K562 (cell line): ENCODE data around the gene RARRES2. TPM values are rescaled to one million over a fixed set of nuclear protein-coding genes. Genes with fewer than 3 reads are reported as not detected.
"Not testable (repeated sequence)": the region's sequence is repeated elsewhere in the genome, so short reads cannot be mapped to it uniquely, and the experiment has no call there.

Experiments used
- ATAC-seq: fragments of 200-7000 bp; cut with Tn5 transposase; 3 replicates; pipeline ENCODE4 v1.9.1; 2020; ENCODE audit warnings: moderate library complexity
- BruUV-seq: library from RNA; stranded (reverse); fragments of 400-500 nt; replicated peaks from 2 replicates; lab custom pipeline; 2021; lab: Mats Ljungman, UMichigan
- CTCF ChIA-PET: fragments of 300-600 bp; formaldehyde crosslinking; extraction: SDS; loops from one replicate; lab custom pipeline; 2021; ENCODE audit warnings: low intra/inter-chr PET ratio; lab: Yijun Ruan, JAX
- POLR2A ChIA-PET: fragments of 300-600, 350-650 bp; sonication (Branson Sonifier 250); formaldehyde crosslinking; extraction: SDS; loops from one replicate; lab custom pipeline; 2021; ENCODE audit warnings: antibody characterized with exemption, inconsistent platforms; lab: Yijun Ruan, JAX
- DNase-seq, 4 experiments: peaks; one replicate each; pipeline versions ENCODE4 v3.0.0 to v3.0.0-alpha.2; 2011 to 2018; ENCODE audit warnings: low spot score in 3 of 4, mixed read lengths in 3 of 4; ENCODE audit errors: extremely low read depth in 1 of 4
- FAIRE-seq: peaks from 2 replicates; lab custom pipeline; 2011; peaks lifted over from hg19 to GRCh38; lab: Jason Lieb, UNC
- H2AFZ ChIP-seq: 2 replicates; pipeline ENCODE4 v1.6.0; 2011; ENCODE audit warnings: low read depth, low read length, control low read depth, inconsistent platforms
- H3K27ac ChIP-seq: fragments of 200-600 bp; 3 replicates; pipeline ENCODE4 v1.8.0; 2011; ENCODE audit warnings: low read depth, mild to moderate bottlenecking, control low read depth, inconsistent platforms, low read length, moderate library complexity, mixed read lengths; ENCODE audit errors: extremely low read depth
- H3K27me3 ChIP-seq, 2 experiments: fragments of 300-600 bp in 1 of 2; 2 replicates in 1 of 2; 3 replicates in 1 of 2; pipeline versions ENCODE4 v1.6.0 to v1.8.0; 2011; ENCODE audit warnings: inconsistent platforms in 2 of 2, low read length in 2 of 2, mild to moderate bottlenecking in 1 of 2, mixed read lengths in 1 of 2, moderate library complexity in 1 of 2; ENCODE audit not compliant: control insufficient read depth in 2 of 2, insufficient read depth in 2 of 2
- H3K36me3 ChIP-seq: fragments of 300-600 bp; 3 replicates; pipeline ENCODE4 v1.8.0; 2011; ENCODE audit warnings: mild to moderate bottlenecking, low read length, inconsistent platforms; ENCODE audit not compliant: control insufficient read depth, insufficient read depth
- H3K4me1 ChIP-seq, 2 experiments: fragments of 200-600 bp in 1 of 2; replicated peaks in 1 of 2; 2 replicates in 1 of 2; 3 replicates in 1 of 2; pipeline versions ENCODE4 v1.5.1 to v1.8.0; 2011; ENCODE audit warnings: inconsistent platforms in 2 of 2, low read length in 2 of 2, mild to moderate bottlenecking in 1 of 2, mixed read lengths in 1 of 2, moderate library complexity in 1 of 2; ENCODE audit not compliant: control insufficient read depth in 2 of 2, insufficient read depth in 2 of 2
- H3K4me2 ChIP-seq: 2 replicates; pipeline ENCODE4 v1.6.1; 2011; ENCODE audit warnings: low read length, control low read depth, inconsistent platforms, mixed read lengths; ENCODE audit not compliant: insufficient read depth
- H3K4me3 ChIP-seq: fragments of 200-600 bp; sonication (generic), shearing (Covaris generic); 2 replicates; pipeline ENCODE4 v1.5.1; 2016; ENCODE audit warnings: control low read depth, inconsistent platforms
- H3K79me2 ChIP-seq: fragments of 200-600 bp; 3 replicates; pipeline ENCODE4 v1.8.0; 2011; ENCODE audit warnings: low read length, inconsistent platforms; ENCODE audit not compliant: control insufficient read depth, insufficient read depth
- H3K9ac ChIP-seq, 2 experiments: 2 replicates each; pipeline versions ENCODE4 v1.6.0 to v1.6.1; 2011; ENCODE audit warnings: low read depth in 2 of 2, low read length in 2 of 2, control low read depth in 1 of 2, inconsistent platforms in 1 of 2, mild to moderate bottlenecking in 1 of 2, mixed read lengths in 1 of 2; ENCODE audit not compliant: insufficient read depth in 1 of 2
- H3K9me1 ChIP-seq: one replicate; pipeline ENCODE4 v1.6.0; 2011; ENCODE audit warnings: inconsistent platforms, mild to moderate bottlenecking, low read length, moderate library complexity; ENCODE audit not compliant: control insufficient read depth, insufficient read depth
- H3K9me3 ChIP-seq: replicated peaks from 2 replicates; pipeline ENCODE4 v1.5.1; 2011; ENCODE audit warnings: low read depth, low read length, inconsistent platforms; ENCODE audit not compliant: control insufficient read depth, insufficient read depth
- H4K20me1 ChIP-seq: replicated peaks from 2 replicates; pipeline ENCODE4 v1.6.1; 2011; ENCODE audit warnings: low read length, inconsistent platforms, mixed read lengths; ENCODE audit not compliant: control insufficient read depth, insufficient read depth
- ARNT ChIP-seq, 2 experiments: fragments of 450-650 bp; IDR thresholded peaks; 2 replicates each; pipeline ENCODE4 v1.6.1; 2016; ENCODE audit warnings: mild to moderate bottlenecking in 1 of 2
- ATF1 ChIP-seq, 2 experiments: fragments of 450-650 bp in 1 of 2; IDR thresholded peaks; 2 replicates each; pipeline ENCODE4 v1.6.1; 2016; ENCODE audit warnings: missing compliant biosample characterization in 1 of 2, missing genetic modification characterization in 1 of 2
- EGR1 ChIP-seq: fragments of 450-650 bp; conservative IDR thresholded peaks from 2 replicates; pipeline ENCODE4 v1.6.1; 2017; ENCODE audit warnings: mild to moderate bottlenecking
- HDAC2 ChIP-seq: fragments of 450-650 bp; IDR thresholded peaks from 2 replicates; pipeline ENCODE4 v1.6.1; 2016; ENCODE audit warnings: mild to moderate bottlenecking
- HDGF ChIP-seq: fragments of 450-650 bp; IDR thresholded peaks from 2 replicates; pipeline ENCODE4 v1.6.1; 2016
- MYC ChIP-seq, 2 experiments: fragments of 250-450 bp in 1 of 2; sonication (Bioruptor Pico) in 1 of 2; IDR thresholded peaks; 2 replicates each; pipeline versions ENCODE4 v1.5.1 to v1.6.1; 2012 to 2021; ENCODE audit warnings: low read depth in 2 of 2, borderline replicate concordance in 1 of 2, improper control_type of control experiment in 1 of 2, low read length in 1 of 2, mild to moderate bottlenecking in 1 of 2, moderate library complexity in 1 of 2
- SMAD4 ChIP-seq: fragments of 250-450 bp; sonication (Bioruptor Pico); conservative IDR thresholded peaks from 2 replicates; pipeline ENCODE4 v1.8.0; 2021; ENCODE audit warnings: inconsistent platforms, mild to moderate bottlenecking, moderate library complexity
- WGBS: fragments of 100-300 bp; shearing (Covaris generic); methylation state at CpG from one replicate; pipeline ENCODE4 v1.1.6; 2016; ENCODE audit warnings: low coverage, mixed read lengths; ENCODE audit not compliant: insufficient coverage; ENCODE audit errors: missing lambda C conversion rate; 5-methylcytosine and 5-hydroxymethylcytosine counted together
- in situ Hi-C: fragments of 300-500 bp; cut with MboI; formaldehyde crosslinking; loops from 4 replicates; pipeline ENCODE4 v1.15.0; 2018; ENCODE audit warnings: inconsistent platforms, mixed read lengths
- intact Hi-C: fragments of 100-400 bp; cut with micrococcal nuclease; formaldehyde crosslinking; loops from 2 replicates; pipeline ENCODE4 v1.14.2; 2022
- polyA plus RNA-seq, 8 experiments: library from polyadenylated mRNA; depleted of rRNA in 4 of 8; stranded (reverse) in 5 of 8; unstranded in 3 of 8; fragments of >200 nt; fragmentation: Nextera tagmentation in 2 of 8; fragmentation: Illumina TruSeq in 1 of 8; extraction: Ambion mirVana in 2 of 8; extraction: Trizol in 1 of 8; gene quantifications; 2 replicates each; pipeline versions ENCODE4 v1.2.1 to v1.2.3, GENCODE V29; 2011 to 2014; ENCODE audit warnings: inconsistent platforms in 1 of 8, missing spikeins in 1 of 8
- total RNA-seq, 7 experiments: library from RNA; depleted of rRNA in 6 of 7; stranded (reverse); fragments of >200 nt in 6 of 7; fragmentation: Illumina TruSeq in 2 of 7; extraction: Trizol in 2 of 7; gene quantifications; 2 replicates each; pipeline versions ENCODE4 v1.2.1 to v1.2.3, GENCODE V29; 2011 to 2021; ENCODE audit warnings: low replicate concordance in 1 of 7
- TF ChIP-seq, protein P1 (sequence below): fragments of 450-650 bp; formaldehyde crosslinking; IDR thresholded peaks from 2 replicates; pipeline ENCODE4 v1.4.0; 2022; ENCODE audit warnings: missing genetic modification characterization
- TF ChIP-seq, protein P2 (sequence below), 2 experiments: IDR thresholded peaks; 2 replicates each; pipeline ENCODE4 v1.6.1; 2011; ENCODE audit warnings: borderline replicate concordance in 1 of 2, control low read depth in 1 of 2, low read depth in 1 of 2, low read length in 1 of 2, mild to moderate bottlenecking in 1 of 2, mixed read lengths in 1 of 2, moderate library complexity in 1 of 2; ENCODE audit not compliant: insufficient read depth in 1 of 2, insufficient read length in 1 of 2, poor library complexity in 1 of 2, severe bottlenecking in 1 of 2; ENCODE audit errors: extremely low read depth in 1 of 2
- TF ChIP-seq, protein P3 (sequence below): fragments of 450-650 bp; IDR thresholded peaks from 2 replicates; pipeline ENCODE4 v1.6.1; 2017; ENCODE audit warnings: antibody characterized with exemption, mild to moderate bottlenecking
- TF ChIP-seq, protein P4 (sequence below), 2 experiments: fragments of 450-650 bp; conservative IDR thresholded peaks; 2 replicates each; pipeline ENCODE4 v1.6.1; 2017; ENCODE audit warnings: mild to moderate bottlenecking in 2 of 2, moderate library complexity in 2 of 2

Gene RARRES2
- total and polyA plus RNA-seq, 9 of the 15 experiments (the other 6 are each of a cell fraction or from before 2014, with no cell fraction given): 0.11 to 1.7 (median 0.23) TPM; not detected in 6

DNA sequence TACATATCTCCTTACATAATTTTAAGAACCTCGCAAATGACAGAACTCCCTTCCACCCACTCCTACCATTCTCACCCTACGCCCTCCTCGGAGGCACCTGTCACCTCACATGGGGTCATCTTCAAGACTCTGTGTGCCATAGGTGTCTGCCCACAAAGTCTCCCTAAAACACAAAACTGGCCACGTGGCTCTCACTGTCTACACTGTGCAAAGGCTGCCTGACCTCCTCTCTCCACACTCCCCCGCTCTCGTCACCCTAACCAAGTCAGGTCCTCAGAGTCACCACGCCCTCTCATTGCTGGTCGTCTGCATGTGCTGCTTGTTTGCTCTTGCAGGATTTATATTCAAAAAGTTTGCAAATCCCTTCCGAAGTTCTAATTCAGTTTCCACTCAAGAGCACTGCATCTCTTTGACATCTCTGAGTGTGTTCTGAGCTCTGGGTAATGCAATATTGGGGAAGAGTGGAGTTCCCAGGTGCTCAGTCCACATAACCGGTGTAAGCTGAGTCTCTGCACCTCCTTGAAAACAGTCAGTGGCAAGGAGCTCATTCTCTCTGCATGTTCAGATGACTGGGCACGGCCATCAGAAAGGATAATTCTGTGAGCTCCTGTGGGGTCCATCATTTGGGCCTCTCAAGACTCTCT, 36.0 kb downstream of the RARRES2 start:
- POLR2A ChIA-PET: interaction anchor here (1.0 kb wide), 1 partner anchor 13 kb away, joined by 4 read pairs; no protein-coding TSS in a partner anchor
- peak overlapping the region; percentile 79 for H2AFZ ChIP-seq
- FAIRE-seq: peak; percentile 62
- peak; percentile 81 for TF ChIP-seq SMAD4 (CRISPR knock-in tag)
- TF ChIP-seq MYC (IDR thresholded peaks at IDR 0.05; ENCODE audit: low read depth, low read length): peak; percentile 63; the same call in 1 of the 2 replicates
- not testable (repeated sequence) for TF ChIP-seq MYC (CRISPR knock-in tag; IDR thresholded peaks at IDR 0.05; ENCODE audit: borderline replicate concordance, low read depth); ATF1 (CRISPR knock-in tag; IDR thresholded peaks at IDR 0.05)
- TF ChIP-seq, protein P1, sequence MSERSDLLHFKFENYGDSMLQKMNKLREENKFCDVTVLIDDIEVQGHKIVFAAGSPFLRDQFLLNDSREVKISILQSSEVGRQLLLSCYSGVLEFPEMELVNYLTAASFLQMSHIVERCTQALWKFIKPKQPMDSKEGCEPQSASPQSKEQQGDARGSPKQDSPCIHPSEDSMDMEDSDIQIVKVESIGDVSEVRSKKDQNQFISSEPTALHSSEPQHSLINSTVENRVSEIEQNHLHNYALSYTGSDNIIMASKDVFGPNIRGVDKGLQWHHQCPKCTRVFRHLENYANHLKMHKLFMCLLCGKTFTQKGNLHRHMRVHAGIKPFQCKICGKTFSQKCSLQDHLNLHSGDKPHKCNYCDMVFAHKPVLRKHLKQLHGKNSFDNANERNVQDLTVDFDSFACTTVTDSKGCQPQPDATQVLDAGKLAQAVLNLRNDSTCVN: peak; percentile 68; the same call in 1 of the 2 replicates
- TF ChIP-seq EGR1: 0 out of 2 replicates have a peak, but pooled peaks have one; percentile 43
- TF ChIP-seq, protein P2, sequence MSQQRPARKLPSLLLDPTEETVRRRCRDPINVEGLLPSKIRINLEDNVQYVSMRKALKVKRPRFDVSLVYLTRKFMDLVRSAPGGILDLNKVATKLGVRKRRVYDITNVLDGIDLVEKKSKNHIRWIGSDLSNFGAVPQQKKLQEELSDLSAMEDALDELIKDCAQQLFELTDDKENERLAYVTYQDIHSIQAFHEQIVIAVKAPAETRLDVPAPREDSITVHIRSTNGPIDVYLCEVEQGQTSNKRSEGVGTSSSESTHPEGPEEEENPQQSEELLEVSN (IDR thresholded peaks at IDR 0.05; ENCODE audit: borderline replicate concordance in 1 of 2, extremely low read depth in 1 of 2, insufficient read depth in 1 of 2, insufficient read length in 1 of 2, low read depth in 1 of 2, low read length in 1 of 2, poor library complexity in 1 of 2, severe bottlenecking in 1 of 2): peak in 1 of 2 experiments; percentile 44
- peak; percentile 49; the same call in 1 of the 2 replicates for TF ChIP-seq HDAC2
- TF ChIP-seq ARNT (IDR thresholded peaks at IDR 0.05): 0 out of 4 replicates have a peak, but pooled peaks of 1 of the 2 experiments have one; percentile 37
- TF ChIP-seq ATF1 (tag; IDR thresholded peaks at IDR 0.05): 0 out of 2 replicates have a peak, but pooled peaks have one; percentile 49
- TF ChIP-seq, protein P3, sequence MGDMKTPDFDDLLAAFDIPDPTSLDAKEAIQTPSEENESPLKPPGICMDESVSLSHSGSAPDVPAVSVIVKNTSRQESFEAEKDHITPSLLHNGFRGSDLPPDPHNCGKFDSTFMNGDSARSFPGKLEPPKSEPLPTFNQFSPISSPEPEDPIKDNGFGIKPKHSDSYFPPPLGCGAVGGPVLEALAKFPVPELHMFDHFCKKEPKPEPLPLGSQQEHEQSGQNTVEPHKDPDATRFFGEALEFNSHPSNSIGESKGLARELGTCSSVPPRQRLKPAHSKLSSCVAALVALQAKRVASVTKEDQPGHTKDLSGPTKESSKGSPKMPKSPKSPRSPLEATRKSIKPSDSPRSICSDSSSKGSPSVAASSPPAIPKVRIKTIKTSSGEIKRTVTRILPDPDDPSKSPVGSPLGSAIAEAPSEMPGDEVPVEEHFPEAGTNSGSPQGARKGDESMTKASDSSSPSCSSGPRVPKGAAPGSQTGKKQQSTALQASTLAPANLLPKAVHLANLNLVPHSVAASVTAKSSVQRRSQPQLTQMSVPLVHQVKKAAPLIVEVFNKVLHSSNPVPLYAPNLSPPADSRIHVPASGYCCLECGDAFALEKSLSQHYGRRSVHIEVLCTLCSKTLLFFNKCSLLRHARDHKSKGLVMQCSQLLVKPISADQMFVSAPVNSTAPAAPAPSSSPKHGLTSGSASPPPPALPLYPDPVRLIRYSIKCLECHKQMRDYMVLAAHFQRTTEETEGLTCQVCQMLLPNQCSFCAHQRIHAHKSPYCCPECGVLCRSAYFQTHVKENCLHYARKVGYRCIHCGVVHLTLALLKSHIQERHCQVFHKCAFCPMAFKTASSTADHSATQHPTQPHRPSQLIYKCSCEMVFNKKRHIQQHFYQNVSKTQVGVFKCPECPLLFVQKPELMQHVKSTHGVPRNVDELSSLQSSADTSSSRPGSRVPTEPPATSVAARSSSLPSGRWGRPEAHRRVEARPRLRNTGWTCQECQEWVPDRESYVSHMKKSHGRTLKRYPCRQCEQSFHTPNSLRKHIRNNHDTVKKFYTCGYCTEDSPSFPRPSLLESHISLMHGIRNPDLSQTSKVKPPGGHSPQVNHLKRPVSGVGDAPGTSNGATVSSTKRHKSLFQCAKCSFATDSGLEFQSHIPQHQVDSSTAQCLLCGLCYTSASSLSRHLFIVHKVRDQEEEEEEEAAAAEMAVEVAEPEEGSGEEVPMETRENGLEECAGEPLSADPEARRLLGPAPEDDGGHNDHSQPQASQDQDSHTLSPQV: peak; percentile 90
- TF ChIP-seq HDGF: peak; percentile 54; the same call in 1 of the 2 replicates
- TF ChIP-seq, protein P4, sequence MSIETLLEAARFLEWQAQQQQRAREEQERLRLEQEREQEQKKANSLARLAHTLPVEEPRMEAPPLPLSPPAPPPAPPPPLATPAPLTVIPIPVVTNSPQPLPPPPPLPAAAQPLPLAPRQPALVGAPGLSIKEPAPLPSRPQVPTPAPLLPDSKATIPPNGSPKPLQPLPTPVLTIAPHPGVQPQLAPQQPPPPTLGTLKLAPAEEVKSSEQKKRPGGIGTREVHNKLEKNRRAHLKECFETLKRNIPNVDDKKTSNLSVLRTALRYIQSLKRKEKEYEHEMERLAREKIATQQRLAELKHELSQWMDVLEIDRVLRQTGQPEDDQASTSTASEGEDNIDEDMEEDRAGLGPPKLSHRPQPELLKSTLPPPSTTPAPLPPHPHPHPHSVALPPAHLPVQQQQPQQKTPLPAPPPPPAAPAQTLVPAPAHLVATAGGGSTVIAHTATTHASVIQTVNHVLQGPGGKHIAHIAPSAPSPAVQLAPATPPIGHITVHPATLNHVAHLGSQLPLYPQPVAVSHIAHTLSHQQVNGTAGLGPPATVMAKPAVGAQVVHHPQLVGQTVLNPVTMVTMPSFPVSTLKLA (conservative IDR thresholded peaks at IDR 0.05): peak; percentile 78 to 83; a peak in 3 of 4 replicates

More for the DNA sequence above, 36.0 kb downstream of the RARRES2 start:
- H4K20me1 ChIP-seq, in situ Hi-C loops, H3K9me3 ChIP-seq, H3K27me3 ChIP-seq, CTCF ChIA-PET, H3K9me1 ChIP-seq, H3K4me3 ChIP-seq, H3K36me3 ChIP-seq, intact Hi-C loops: not testable (repeated sequence)
- DNase-seq (peak; percentile 24 to 75 (median 34)), ATAC-seq (peak; percentile 83)
- peaks cover 5 to 28% of the 10 kb centered on the region in 2 experiments; a peak in 4 of 5 replicates for H3K4me1 ChIP-seq
- peak overlapping the region; percentile 50; the same call in 1 of the 2 replicates for H3K4me2 ChIP-seq
- H3K9ac ChIP-seq: peak overlapping the region; percentile 36 to 80; a peak in 2 of 4 replicates
- H3K27ac ChIP-seq: peak overlapping the region; percentile 72; the same call in 2 of the 3 replicates
- 29% methylated on average over 11 of the region's 11 CpGs for WGBS
- TSS peak; percentile 98 for BruUV-seq
- peaks cover 12% of the 10 kb centered on the region; the same call in 2 of the 3 replicates for H3K79me2 ChIP-seq
